HG03095 (cell line): ENCODE measurements around the gene ITGA1.
"Not testable (repeated sequence)": the region's sequence is repeated elsewhere in the genome, so short reads cannot be mapped to it uniquely, and the experiment has no call there.

ENCODE experiments used
- ATAC-seq: cut with Tn5 transposase; IDR thresholded peaks from one replicate; pipeline ENCODE4 v1.9.1; 2021; ENCODE audit warnings: moderate library complexity; ENCODE audit not compliant: unreplicated experiment

ITGA1 gene

DNA sequence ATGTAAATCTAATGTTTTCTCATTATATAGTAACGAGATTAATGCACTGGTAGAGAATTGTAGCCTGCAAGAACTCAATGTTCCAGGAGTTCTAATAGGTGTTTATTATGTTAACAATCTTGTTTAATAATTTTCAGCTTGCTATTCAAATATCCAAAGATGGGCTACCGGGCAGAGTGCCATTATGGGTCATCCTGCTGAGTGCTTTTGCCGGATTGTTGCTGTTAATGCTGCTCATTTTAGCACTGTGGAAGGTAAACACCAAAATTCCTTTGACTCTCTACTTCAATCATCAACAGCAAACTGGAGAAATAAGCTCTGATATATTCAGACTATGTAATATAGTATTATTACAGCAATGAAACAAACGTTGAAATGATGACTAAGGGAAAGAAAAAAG is 159.5 kb downstream of the ITGA1 start:
- ATAC-seq, result no peak

DNA sequence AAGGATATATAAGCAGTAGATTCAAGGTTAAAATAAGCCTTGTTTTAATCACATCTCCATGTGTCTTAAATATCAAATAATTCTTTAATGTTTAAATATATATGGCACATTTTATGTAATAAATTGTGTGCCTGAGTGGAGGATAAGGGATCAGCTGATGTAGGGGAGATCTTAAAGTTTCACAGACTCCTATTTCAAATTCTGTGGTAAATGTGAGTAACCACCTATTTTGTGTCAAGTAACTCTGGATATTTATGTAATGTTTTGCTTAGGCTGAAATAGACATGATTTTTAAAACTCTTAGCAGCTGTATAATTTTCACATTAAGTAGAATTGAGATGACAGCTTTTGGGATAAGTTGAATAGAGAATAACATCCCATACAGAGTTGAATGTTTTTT is 160.1 kb downstream of the ITGA1 start:
- no peak for ATAC-seq

- peak; percentile 100 for ATAC-seq
Measured at GRCh38 chr5:52948418-52949076, 160.8 kb downstream of the ITGA1 start.

GRCh38 chr5:52950686-52951085 is 163.0 kb downstream of the ITGA1 start:
- ATAC-seq, result no peak

DNA sequence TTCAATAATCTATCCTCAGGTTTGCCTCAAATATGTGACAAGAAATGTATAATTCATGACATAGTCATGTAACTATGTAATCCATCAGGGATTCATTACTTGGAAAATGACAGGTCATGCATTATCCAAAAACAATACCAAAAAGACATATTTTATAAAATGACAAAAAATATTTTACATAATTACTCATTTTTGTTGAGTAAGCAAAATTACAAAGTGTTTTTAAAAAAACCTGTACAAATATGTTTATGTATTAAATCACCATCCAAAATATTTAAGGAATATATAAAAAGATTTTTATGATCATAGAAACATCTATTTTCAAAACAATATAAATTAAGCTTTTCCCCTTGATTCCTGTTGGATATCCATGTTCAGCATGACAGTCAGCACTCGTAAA is 164.8 kb downstream of the ITGA1 start:
- no peak for ATAC-seq

DNA sequence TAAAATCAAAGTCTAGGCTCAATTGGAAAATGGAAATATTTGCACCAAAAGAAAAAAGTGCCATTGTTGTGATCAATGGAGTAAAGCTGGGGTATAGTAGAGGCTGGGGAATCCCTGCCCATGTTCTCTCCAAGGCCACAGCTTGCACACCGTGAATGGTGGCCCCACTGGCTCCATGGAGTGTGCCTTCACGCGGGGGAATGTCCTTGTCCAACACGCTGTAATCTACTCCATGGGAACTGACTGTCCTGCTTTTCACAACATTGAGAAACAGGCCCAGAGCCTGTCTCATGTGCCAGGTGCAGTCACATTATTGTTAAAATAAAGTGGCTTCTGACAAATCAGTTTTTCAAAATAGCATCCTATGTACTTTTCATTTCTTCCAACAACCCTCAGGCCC is 168.3 kb downstream of the ITGA1 start:
- no peak for ATAC-seq

- ATAC-seq, result no peak
Measured at GRCh38 chr5:52956915-52957747, 169.4 kb downstream of the ITGA1 start.

DNA sequence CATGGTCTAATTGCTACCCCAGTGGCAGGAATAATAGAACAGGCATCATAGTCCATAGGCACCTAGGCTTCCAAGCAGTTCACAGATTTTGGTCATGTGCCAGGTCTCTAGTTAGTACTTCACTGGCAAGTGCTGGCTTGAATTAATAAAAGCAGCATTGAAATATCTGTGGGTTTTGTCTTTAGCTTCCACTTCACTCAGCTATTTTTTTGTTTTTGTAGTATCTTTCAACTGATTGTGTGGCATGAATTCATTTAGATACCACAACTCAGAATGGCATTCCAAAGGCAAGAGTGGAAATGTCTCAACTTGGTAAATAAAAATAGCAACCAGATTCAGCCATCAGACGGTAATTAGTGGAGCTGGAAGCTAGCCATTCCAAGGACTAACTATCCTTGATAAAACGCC is 173.6 kb downstream of the ITGA1 start:
- ATAC-seq, result no peak

- ATAC-seq, result no peak
Measured at GRCh38 chr5:52963636-52964035, 175.9 kb downstream of the ITGA1 start.

DNA sequence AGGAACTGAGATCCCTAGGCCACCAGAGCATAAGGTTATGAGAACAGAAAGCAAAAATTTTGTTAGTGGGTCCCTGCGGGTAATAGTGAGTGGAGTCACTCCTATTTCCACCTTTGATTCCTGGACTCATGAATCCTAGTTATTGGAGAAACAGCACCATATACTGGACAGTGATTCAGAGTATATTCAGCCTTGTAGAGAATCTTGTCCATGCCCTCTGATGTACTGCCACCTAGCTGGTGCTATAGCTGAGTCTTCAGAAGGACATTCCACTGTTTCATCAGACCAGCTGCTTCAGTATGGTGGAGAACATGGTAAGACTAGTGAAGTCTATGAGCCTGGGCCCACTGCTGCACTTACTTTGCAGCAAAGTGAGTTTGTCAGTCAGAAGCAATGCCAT is 176.4 kb downstream of the ITGA1 start:
- no peak for ATAC-seq

GRCh38 chr5:52976157-52976556 is 188.4 kb downstream of the ITGA1 start:
- ATAC-seq, result not testable (repeated sequence)

DNA sequence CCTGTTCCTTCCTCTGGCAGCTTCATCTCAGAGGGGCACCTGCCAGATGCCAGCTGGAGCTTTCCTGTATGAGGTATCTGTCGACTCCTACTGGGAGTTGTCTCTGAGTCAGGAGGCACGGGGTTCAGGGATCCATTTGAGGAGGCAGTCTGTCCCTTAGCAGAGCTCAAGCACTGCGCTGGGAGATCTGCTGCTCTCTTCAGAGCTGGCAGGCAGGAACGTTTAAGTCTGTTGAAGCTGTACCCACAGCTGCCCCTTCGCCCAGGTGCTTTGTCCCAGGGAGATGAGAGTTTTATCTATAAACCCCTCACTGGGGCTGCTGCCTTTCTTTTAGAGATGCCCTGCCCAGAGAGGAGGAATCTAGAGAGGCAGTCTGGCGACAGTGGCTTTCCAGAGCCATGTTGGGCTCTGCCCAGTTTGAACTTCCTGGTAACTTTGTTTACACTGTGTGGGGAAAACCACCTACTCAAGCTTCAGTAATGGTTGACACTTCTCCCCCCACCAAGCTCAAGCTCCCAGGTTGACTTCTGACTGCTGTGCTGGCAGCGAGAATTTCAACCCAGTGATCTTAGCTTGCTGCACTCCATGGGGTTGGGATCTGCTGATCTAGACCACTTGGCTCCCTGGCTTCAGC is 189.7 kb downstream of the ITGA1 start:
- ATAC-seq, result no peak

GRCh38 chr5:52981507-52981906 is 193.8 kb downstream of the ITGA1 start:
- ATAC-seq, result no peak

DNA sequence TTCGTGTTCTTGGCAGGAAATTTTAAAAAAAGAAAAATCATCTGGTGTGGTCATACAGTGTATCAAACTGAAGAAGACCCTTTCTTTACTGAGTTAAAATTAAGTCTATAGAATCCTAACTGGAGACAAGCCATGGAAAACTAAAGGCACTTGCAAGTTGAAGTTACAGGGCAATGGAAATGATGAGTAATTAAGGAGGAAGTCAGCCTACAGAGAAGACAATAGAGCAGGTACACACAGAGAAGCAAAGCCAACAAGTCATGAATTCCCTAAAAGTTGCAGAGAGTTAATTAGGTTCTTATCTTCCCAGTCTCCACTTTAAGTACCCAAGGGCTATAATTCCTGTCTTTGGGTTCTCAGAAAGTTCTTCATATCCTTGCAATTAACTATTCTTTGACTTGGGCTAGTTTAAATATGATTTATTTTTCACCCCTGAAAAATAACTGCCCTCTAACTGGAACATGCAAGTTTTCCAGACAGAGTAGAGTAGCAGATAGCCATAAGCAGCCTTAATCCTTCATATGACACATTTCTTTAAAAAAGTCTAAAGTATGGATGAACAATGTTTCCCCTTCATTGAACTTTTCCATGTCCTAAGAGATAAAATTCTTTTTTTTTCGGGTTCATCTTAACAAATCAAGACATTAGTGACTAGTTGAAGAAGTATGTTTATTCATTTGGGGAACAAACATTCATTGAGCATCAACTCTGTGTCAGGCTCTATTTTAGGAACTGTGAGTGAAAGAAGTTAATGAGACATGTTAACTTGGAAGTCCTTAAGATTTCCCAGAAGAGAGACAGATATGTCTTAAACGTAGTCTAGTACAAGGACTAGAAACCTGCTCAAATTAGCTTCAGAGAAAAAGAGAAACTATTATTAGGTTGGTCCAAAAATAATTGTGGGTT is 196.3 kb downstream of the ITGA1 start:
- no peak for ATAC-seq

- no peak for ATAC-seq
Measured at GRCh38 chr5:52985306-52985705, 197.6 kb downstream of the ITGA1 start.

- ATAC-seq, result no peak
Measured at GRCh38 chr5:52987711-52988331, 200.1 kb downstream of the ITGA1 start.

- no peak for ATAC-seq
Measured at GRCh38 chr5:52988335-52989024, 200.8 kb downstream of the ITGA1 start.

DNA sequence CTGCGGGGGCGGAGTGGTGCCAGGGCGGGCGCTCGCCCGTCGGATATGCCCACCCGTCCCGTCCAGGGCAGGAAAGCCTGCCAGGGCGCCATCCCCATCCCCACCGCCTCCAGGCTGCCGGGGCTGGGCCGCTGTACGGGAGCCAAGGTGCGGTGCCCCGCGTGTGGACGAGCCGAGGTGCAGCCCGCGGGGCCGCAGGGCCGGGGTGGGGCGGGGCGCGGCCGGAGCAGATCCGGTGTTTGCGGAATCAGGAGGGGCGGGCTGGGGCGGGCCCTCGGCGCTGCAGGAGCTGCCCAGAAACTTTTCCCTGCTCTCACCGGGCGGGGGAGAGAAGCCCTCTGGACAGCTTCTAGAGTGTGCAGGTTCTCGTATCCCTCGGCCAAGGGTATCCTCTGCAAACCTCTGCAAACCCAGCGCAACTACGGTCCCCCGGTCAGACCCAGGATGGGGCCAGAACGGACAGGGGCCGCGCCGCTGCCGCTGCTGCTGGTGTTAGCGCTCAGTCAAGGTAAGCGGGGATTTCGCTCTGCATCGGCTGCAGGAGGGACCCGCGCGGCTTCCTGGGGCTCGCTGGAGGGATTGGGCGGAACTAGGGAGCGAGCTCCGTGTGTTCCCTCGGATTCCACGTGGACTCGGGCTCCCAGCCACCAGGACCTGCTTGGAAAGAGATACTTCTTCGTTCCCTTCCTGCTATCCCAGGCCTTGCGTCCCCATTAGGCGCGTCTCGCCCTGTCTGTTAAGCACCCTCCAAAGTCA is 201.5 kb downstream of the ITGA1 start, which contains the start of gene ITGA2:
TSS of gene ITGA2 (plus strand) at position 328 of the 756 bp plus-strand sequence. CDS start at position 445, 117 bp downstream.
- peak; percentile 50 for ATAC-seq
